ENCODE data around the gene PIP4K2A.

Gene PIP4K2A

GRCh38 chr10:22640359-22640758, 74.0 kb downstream of the PIP4K2A start:
- DNase-seq, result no peak

DNA sequence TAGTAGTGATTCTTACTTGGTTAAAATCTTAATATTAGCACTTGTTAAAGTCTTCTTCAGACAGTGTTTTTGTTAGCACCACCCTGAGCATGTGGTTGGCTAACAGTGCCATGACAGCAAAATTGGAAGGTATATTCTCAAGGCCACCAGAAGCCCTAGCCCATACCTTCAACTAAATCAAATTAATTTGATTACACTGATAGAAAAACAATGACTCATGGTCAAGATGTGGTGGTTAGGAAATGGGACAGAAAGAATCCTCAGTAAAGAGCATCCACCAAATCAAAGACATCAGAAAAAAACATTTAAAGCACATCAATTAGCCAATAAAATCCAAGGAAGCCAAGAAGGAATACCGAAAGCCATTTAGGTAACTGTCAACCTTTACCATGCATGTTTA, 75.5 kb downstream of the PIP4K2A start:
- DNase-seq, result no peak

- DNase-seq, result no peak
Observed at GRCh38 chr10:22637491-22637890, 76.9 kb downstream of the PIP4K2A start.

DNA sequence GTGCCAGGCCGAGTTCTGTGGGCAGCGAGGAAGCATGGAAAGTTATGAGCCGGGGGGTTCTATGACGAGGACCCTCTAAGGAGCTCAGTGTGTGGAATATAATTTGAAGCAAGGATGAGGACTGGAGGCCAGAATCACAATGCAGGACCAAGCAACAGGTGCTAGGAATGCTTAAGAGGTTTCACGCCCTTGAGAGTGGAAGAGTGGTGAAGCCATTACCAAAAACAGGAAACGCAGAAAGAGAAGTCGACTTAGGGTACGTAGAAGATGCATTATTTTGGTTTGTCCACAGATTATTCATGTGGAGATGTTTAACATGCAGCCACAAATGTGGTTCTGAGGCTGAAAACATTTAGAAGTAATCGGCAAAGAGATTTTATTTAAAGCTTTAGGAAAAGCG, 78.7 kb downstream of the PIP4K2A start:
- no peak for DNase-seq

DNA sequence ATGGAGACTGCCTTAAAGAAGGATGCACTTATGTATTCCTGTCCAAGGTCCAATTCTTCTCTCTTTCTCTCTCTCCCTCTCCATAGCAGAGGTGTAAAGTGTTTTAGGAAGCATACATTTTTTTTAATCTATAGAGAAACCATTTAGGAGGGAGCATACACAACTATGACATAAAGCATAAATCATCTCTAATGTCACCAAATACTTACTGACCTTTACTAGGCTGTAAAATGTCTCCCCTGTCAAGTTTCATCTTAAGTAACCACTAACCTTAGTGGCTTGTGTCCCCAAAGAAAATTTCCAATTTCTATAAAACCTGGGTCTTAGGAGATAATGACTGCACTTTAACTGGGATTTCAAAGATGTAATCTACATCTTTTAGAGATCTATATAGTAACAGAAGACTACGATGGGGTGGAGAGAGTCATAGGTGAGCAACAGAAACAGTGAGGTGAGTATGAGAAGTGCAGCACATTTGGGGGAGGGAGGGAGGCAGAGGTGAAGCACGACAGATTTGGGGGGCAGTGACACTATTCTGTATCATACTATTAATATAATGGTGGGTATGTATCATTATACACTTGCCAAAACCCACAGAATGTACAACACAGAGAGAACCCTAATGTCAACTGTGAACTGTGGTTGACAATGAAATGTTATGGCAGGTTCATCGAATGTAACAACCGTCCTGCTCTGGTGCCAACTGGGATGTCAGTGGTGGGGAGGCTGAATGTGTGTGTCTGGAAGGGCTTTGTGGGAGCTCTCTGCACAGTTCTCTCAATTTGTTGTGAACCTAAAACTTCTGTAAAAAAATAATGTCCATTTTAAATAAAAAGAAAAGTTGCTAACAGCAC, 79.5 kb downstream of the PIP4K2A start:
- no peak for DNase-seq

DNA sequence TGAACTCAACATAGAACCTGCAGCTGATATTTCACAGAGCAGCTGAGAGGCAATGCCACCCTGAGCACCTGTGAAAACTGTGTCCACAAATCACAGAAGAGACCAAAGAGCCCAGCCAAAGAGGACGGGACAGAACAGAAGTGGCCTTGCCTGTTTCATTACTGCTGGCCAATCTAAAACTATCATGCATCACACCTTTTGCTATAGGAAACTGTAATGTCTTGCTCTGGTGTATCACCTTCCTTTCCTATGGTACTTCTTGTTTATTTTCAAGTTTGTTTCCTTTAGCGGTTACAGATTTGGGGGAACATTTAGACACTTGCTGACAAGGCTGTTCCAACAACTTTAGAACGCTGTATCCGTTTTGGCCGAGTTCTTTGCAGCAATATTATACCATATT, 80.3 kb downstream of the PIP4K2A start:
- DNase-seq, result no peak

DNA sequence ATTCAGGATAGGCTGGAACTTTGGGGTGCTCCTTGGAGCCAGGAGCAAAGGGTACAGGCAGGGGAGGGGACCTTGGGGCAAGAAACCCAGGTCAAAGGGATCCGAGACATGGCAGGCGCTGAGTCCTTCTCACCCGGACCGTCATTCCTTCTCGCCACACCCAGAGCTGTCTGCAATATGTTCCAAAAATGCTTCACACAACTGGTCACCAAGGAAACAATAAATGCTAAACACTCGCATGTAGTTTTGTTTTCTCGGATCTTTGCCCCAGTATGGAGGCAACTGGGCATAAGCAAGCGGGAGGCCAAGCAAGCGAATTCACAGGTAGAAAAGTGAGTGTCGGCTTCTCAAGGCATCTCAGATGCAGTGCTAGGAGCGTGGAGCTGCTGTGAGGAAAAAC, 80.8 kb downstream of the PIP4K2A start:
- DNase-seq, result no peak

- DNase-seq, result no peak
Observed at GRCh38 chr10:22633106-22633505, 81.3 kb downstream of the PIP4K2A start.

DNA sequence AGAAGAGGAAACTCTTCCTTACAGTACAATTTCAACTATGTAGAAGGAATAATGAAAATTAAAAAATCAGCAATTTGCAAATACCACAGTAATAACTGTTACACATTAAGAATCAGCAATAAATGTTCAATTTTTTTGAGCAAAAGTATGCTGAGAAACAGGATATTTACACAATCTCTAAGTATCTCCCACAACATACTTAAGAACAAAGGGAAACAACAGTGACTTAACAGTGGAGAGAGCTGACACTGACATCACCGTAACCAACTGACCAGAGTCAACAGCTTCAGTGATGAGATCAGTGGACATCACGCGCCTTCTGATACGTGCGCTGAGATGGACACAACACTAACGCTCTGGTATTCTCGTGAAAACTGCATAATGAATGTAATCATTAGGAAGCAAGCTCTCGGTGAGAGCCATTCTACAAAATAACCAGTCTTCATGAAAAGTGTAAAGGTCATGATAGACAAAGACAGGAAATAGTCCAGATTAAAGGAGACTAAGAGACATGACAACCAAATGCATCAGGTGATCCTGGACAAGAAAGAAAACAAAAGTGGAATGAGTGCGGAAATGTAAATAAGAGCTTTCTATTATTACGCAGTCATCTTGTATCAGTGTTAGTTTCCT, 82.6 kb downstream of the PIP4K2A start:
- no peak for DNase-seq

- no peak for DNase-seq
Observed at GRCh38 chr10:22631185-22631584, 83.2 kb downstream of the PIP4K2A start.

GRCh38 chr10:22630234-22631174, 83.9 kb downstream of the PIP4K2A start:
- DNase-seq, result no peak

GRCh38 chr10:22629852-22630233, 84.5 kb downstream of the PIP4K2A start:
- no peak for DNase-seq

DNA sequence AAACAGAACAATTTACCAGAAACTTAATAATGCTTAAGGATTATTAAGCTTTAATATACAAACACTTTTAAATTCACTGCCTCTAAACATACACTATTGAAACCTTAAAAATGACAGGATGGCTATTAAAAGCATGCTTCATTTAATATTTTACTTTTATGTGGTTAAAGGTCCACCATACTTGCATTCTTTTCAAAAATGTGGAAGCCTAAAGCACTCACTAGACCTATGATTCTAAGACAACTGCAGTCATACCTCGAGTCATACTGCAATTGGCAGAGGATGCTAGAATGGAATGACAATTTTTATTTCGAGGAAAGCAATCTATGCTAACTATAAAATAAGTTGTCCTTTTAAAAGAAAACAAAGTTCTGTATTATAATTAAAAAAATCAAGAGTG, 85.3 kb downstream of the PIP4K2A start:
- no peak for DNase-seq

- DNase-seq, result no peak
Observed at GRCh38 chr10:22628309-22628708, 86.1 kb downstream of the PIP4K2A start.

GRCh38 chr10:22626784-22627183, 87.6 kb downstream of the PIP4K2A start:
- DNase-seq, result no peak

DNA sequence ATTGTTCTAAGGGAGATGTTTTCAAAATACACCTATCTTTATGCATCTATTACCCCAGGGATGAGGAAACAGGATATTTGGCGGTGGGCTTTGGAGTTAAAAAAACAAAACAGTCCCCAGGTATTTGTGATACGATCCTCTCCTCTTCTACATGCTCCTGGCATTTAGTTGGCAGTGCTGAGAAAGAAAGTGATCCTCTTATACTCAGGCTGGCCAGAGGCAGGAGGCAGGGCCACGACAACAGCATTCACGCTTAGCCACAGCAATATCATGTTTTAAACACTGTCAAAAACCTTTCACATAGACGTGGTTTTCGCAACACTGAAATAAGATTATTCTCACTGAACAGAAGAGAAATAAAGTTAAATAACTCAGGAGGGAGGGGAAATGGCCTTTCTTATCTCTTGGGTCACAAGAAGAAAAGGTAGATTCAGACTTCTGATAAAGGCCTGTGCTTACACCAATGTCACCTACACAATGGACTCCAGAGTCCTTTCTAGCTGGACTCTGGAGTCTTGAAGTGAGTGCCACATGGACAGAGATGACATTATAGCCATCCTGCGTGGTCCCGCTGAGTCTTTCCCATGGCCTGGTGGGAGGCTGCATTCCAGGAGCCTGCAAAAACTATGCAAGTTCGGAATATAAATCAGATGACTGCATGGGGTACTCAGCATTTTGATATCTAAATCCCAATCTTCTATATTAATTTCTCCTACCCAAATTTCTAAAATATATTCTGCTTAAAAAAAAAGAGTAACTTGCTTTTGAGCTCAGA, 88.7 kb downstream of the PIP4K2A start:
- DNase-seq, result no peak

DNA sequence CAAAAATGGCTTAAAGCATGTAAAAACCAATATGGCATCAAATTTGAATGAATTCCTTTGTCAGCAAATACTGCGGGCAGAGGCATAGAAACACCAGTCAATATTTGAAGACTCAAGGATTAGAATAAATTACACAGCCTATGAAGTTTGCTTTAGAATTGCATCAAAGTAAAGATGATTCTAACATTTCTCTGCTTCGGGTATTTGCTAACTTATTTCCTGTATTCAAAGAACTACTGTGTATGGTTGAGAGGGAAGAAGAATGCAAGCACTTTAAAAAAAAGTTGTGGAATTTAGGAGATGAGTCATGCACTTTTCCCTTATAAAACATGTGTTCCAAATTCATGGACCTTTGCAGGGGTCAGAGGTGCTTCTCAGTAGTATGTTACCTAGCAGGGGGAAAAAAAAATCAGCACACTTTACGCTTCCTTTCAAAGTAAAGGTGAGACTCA, 90.1 kb downstream of the PIP4K2A start:
- no peak for DNase-seq

GRCh38 chr10:22623633-22624253, 90.6 kb downstream of the PIP4K2A start:
- DNase-seq, result no peak

DNA sequence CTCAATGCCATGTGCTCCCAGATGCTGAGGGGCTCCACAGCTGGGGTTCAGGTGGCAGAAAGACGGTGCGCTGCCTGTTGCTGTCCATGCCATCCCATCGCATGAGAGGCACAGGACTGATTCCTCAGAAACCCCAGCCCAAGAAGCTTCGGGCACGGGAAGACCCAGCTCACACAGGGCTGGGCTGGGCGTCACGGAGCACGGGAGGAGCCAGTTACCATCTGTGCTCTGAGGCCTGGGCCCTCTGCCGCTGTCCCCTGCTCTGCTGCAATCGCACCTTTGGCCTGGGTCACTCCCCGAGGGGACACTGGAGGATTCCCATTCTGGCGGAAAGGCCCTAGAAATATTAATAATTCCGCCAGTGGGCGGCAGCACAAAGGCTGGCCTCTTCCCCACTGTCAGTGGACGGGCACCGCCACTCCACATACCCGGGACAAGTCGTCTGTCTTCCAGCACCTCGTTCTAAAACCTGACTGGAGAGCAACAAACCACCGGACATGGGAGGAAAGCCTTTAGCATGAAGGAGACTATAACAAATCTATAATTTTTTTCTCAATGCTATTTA, 92.1 kb downstream of the PIP4K2A start:
- no peak for DNase-seq

- DNase-seq, result no peak
Observed at GRCh38 chr10:22621726-22622125, 92.7 kb downstream of the PIP4K2A start.

- DNase-seq, result no peak
Observed at GRCh38 chr10:22620929-22621328, 93.4 kb downstream of the PIP4K2A start.
